Calu3 (cell line): ENCODE measurements around the gene RND1. TPM values are rescaled to one million over a fixed set of nuclear protein-coding genes. Genes with fewer than 3 reads are reported as not detected.
"Not testable (repeated sequence)": the region's sequence is repeated elsewhere in the genome, so short reads cannot be mapped to it uniquely, and the experiment has no call there.

Experiments used
- BruUV-seq: library from RNA; stranded (reverse); fragments of 400-500 nt; replicated peaks from 2 replicates; lab custom pipeline; 2021; lab: Mats Ljungman, UMichigan
- CTCF ChIA-PET: fragments of 300-600 bp; sonication (Branson Sonifier 250); formaldehyde crosslinking; loops from one replicate; lab custom pipeline; 2022; ENCODE audit warnings: antibody characterized with exemption; lab: Charles Lee
- DNase-seq: peaks from one replicate; pipeline ENCODE4 v3.0.0; 2022
- H3K27ac Mint-ChIP-seq: one replicate; pipeline ENCODE4 v1.8.0; 2022; ENCODE audit warnings: mixed read lengths; ENCODE audit not compliant: unreplicated experiment
- H3K27me3 Mint-ChIP-seq: one replicate; pipeline ENCODE4 v1.8.0; 2022; ENCODE audit warnings: mixed read lengths; ENCODE audit not compliant: unreplicated experiment
- H3K36me3 Mint-ChIP-seq: one replicate; pipeline ENCODE4 v1.8.0; 2022; ENCODE audit warnings: mild to moderate bottlenecking, moderate library complexity, mixed read lengths; ENCODE audit not compliant: insufficient read depth, unreplicated experiment
- H3K4me1 Mint-ChIP-seq: one replicate; pipeline ENCODE4 v1.8.0; 2022; ENCODE audit warnings: mild to moderate bottlenecking, low read depth, mixed read lengths; ENCODE audit not compliant: unreplicated experiment
- H3K4me3 Mint-ChIP-seq: one replicate; pipeline ENCODE4 v1.8.0; 2022; ENCODE audit warnings: mild to moderate bottlenecking, low read depth, moderate library complexity, mixed read lengths; ENCODE audit not compliant: unreplicated experiment
- H3K9me3 Mint-ChIP-seq: one replicate; pipeline ENCODE4 v1.8.0; 2022; ENCODE audit warnings: low read depth, mixed read lengths; ENCODE audit not compliant: unreplicated experiment
- CTCF ChIP-seq: fragments of 200-600 bp; IDR thresholded peaks from one replicate; pipeline ENCODE4 v1.8.0; 2022; ENCODE audit warnings: antibody characterized with exemption; ENCODE audit not compliant: unreplicated experiment
- intact Hi-C: fragments of 100-400 bp; cut with micrococcal nuclease; formaldehyde crosslinking; loops from one replicate; pipeline ENCODE4 v1.10.0; 2022; ENCODE audit not compliant: unreplicated experiment
- total RNA-seq: library from RNA; stranded (reverse); gene quantifications from 2 replicates; pipeline ENCODE4 v1.2.3, GENCODE V29; 2022

The RND1 gene
- total RNA-seq, 1 experiment from 2014 or later = 14.2 TPM

GRCh38 chr12:48862760-48863159 lies 2.9 kb downstream of the RND1 start:
- no peak for TF ChIP-seq CTCF
- no peaks in the 10 kb centered on the region for H3K9me3 Mint-ChIP-seq
- H3K36me3 Mint-ChIP-seq = peaks cover 36% of the 10 kb centered on the region
- H3K4me3 Mint-ChIP-seq = peak overlapping the region; percentile 85
- H3K27ac Mint-ChIP-seq = no peak overlapping the region
- no peak for DNase-seq
- H3K4me1 Mint-ChIP-seq = peaks cover 42% of the 10 kb centered on the region
- BruUV-seq = no TSS peak
- H3K27me3 Mint-ChIP-seq = no peaks in the 10 kb centered on the region
- CTCF ChIA-PET = interaction anchor here (1.1 to 1.2 kb wide), 2 partner anchors 10 to 43 kb away, joined by 3 read pairs; no protein-coding TSS in a partner anchor
- intact Hi-C loops = no loop called here

GRCh38 chr12:48861111-48861510 lies 4.6 kb downstream of the RND1 start:
- CTCF ChIA-PET = no interaction called here
- no peak overlapping the region for H3K4me3 Mint-ChIP-seq
- intact Hi-C loops = no loop called here
- BruUV-seq = no TSS peak
- no peaks in the 10 kb centered on the region for H3K9me3 Mint-ChIP-seq
- no peak for DNase-seq
- H3K36me3 Mint-ChIP-seq = peaks cover 35% of the 10 kb centered on the region
- H3K27me3 Mint-ChIP-seq = no peaks in the 10 kb centered on the region
- H3K27ac Mint-ChIP-seq = no peak overlapping the region
- no peak for TF ChIP-seq CTCF
- peaks cover 33% of the 10 kb centered on the region for H3K4me1 Mint-ChIP-seq

GRCh38 chr12:48860236-48860635 lies 5.4 kb downstream of the RND1 start:
- H3K9me3 Mint-ChIP-seq, DNase-seq, H3K27ac Mint-ChIP-seq, BruUV-seq, H3K4me3 Mint-ChIP-seq, CTCF ChIA-PET, H3K27me3 Mint-ChIP-seq, intact Hi-C loops: not testable (repeated sequence)
- peaks cover 24% of the 10 kb centered on the region for H3K4me1 Mint-ChIP-seq
- peaks cover 26% of the 10 kb centered on the region for H3K36me3 Mint-ChIP-seq

GRCh38 chr12:48859607-48860006 lies 6.1 kb downstream of the RND1 start:
- Mint-ChIP-seq H3K4me1 (peaks cover 19% of the 10 kb centered on the region), H3K27me3 (no peaks in the 10 kb centered on the region), H3K27ac (no peak overlapping the region), H3K36me3 (peaks cover 19% of the 10 kb centered on the region), H3K9me3 (no peaks in the 10 kb centered on the region), H3K4me3 (no peak overlapping the region)
- no peak for DNase-seq
- no peak for TF ChIP-seq CTCF
- intact Hi-C loops = loop anchor here (10.0 kb wide), 1 partner anchor 115 kb away; the partner anchor contains the start of genes WNT1 and WNT10B
- CTCF ChIA-PET = no interaction called here
- BruUV-seq = no TSS peak

- peaks cover 15% of the 10 kb centered on the region for H3K4me1 Mint-ChIP-seq
- no peak overlapping the region for H3K27ac Mint-ChIP-seq
- TF ChIP-seq CTCF = no peak
- no TSS peak for BruUV-seq
- CTCF ChIA-PET = interaction anchor here (0.6 kb wide), 1 partner anchor 1016 kb away, joined by 6 read pairs; no protein-coding TSS in a partner anchor
- DNase-seq = no peak
- H3K4me3 Mint-ChIP-seq = no peak overlapping the region
- no peaks in the 10 kb centered on the region for H3K9me3 Mint-ChIP-seq
- H3K27me3 Mint-ChIP-seq = no peaks in the 10 kb centered on the region
- H3K36me3 Mint-ChIP-seq = peaks cover 16% of the 10 kb centered on the region
- intact Hi-C loops = loop anchor here (10.0 kb wide), 1 partner anchor 117 kb away; the partner anchor contains the start of genes WNT1 and WNT10B
Observed at GRCh38 chr12:48858043-48858442, 7.6 kb downstream of the RND1 start.
